ENCODE results near the gene TSPAN14. TPM values are rescaled to one million over a fixed set of nuclear protein-coding genes. Genes with fewer than 3 reads are reported as not detected.

Gene TSPAN14
- total and polyA plus RNA-seq, 2 donors (not counting 1 experiment from before 2014, with no cell fraction given) = 12.1 to 50.0 TPM

DNA sequence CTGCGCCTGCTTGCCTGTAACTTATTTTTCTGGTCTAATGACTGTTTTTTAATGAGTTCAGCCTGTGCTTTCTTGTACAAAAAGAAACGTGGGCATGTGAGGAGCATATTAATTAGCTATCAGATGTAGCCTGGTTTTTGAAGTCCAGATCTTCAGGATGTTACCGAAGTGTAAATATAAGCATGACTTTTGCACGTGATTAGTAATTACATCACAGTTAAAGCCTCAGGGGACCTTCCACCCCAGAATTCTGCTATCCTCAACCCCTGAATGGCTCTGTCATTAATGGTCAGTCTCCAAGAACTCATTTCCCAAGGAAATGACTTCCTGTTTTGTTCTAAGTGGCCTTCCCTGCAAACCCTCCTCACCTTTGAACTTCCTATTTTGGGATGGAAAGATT, 47.9 kb upstream of the TSPAN14 start:
- Histone ChIP-seq H3K4me1 (ENCODE audit: control insufficient read depth, extremely low read depth, insufficient read depth, low read length) (no peaks in the 10 kb centered on the region), H2AFZ (ENCODE audit: low read length) (no peak overlapping the region), H4K20me1 (ENCODE audit: control insufficient read depth, extremely low read depth, insufficient read depth, low read length) (no peaks in the 10 kb centered on the region), H3K4me2 (ENCODE audit: extremely low read depth, insufficient read depth, low read length) (no peak overlapping the region), H3K9me3 (ENCODE audit: control insufficient read depth, insufficient read depth, low read depth, low read length) (no peaks in the 10 kb centered on the region), H3K27me3 (ENCODE audit: control insufficient read depth, insufficient read depth, low read length) (peaks cover 16% of the 10 kb centered on the region), H3K9ac (ENCODE audit: insufficient read depth, low read length) (no peak overlapping the region), H3K4me3 (replicated peaks in 1 of 4; ENCODE audit: control extremely low read depth in 1 of 4, insufficient read depth in 1 of 4, low read depth in 3 of 4, low read length in 4 of 4) (no peak overlapping the region), H3K79me2 (ENCODE audit: control insufficient read depth, insufficient read depth, low read length) (no peaks in the 10 kb centered on the region), H3K36me3 (ENCODE audit: control insufficient read depth, insufficient read depth, low read length) (no peaks in the 10 kb centered on the region), H3K27ac (ENCODE audit: insufficient read depth, low read length) (no peak overlapping the region)
- no peak for DNase-seq (ENCODE audit: low read depth in 2 of 2)
- TF ChIP-seq, protein P1, sequence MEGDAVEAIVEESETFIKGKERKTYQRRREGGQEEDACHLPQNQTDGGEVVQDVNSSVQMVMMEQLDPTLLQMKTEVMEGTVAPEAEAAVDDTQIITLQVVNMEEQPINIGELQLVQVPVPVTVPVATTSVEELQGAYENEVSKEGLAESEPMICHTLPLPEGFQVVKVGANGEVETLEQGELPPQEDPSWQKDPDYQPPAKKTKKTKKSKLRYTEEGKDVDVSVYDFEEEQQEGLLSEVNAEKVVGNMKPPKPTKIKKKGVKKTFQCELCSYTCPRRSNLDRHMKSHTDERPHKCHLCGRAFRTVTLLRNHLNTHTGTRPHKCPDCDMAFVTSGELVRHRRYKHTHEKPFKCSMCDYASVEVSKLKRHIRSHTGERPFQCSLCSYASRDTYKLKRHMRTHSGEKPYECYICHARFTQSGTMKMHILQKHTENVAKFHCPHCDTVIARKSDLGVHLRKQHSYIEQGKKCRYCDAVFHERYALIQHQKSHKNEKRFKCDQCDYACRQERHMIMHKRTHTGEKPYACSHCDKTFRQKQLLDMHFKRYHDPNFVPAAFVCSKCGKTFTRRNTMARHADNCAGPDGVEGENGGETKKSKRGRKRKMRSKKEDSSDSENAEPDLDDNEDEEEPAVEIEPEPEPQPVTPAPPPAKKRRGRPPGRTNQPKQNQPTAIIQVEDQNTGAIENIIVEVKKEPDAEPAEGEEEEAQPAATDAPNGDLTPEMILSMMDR (conservative IDR thresholded peaks at IDR 0.05 in 1 of 2, IDR thresholded peaks at IDR 0.05 in 1 of 2; ENCODE audit: low read depth in 1 of 2, low read length in 2 of 2) = no peak
- TF ChIP-seq EZH2 (IDR thresholded peaks at IDR 0.05; ENCODE audit: low read length, missing control alignments) = no peak

DNA sequence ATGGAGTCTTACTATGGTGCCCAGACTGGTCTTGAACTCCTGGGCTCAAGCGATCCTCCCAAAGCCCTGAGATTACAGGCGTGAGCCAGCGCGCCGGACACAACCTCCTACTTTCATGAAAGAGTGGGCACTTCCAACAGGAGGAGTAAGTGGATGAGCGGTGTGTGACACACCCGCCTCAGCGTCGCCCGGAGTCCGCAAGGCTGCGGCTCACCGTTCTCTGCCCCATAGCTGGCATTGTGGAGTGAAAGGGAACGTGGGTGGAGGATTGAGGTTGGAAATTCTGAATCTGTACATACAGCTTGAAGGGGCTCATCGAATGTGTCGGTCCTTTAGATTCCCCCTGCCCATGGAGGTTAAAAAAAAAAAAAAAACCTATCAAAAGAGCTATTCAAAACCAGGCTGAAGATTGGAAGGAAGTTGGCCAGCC, 46.3 kb upstream of the TSPAN14 start:
- Histone ChIP-seq H3K79me2 (ENCODE audit: control insufficient read depth, insufficient read depth, low read length) (no peaks in the 10 kb centered on the region), H2AFZ (ENCODE audit: low read length) (no peak overlapping the region), H3K9me3 (ENCODE audit: control insufficient read depth, insufficient read depth, low read depth, low read length) (no peaks in the 10 kb centered on the region), H3K27ac (ENCODE audit: insufficient read depth, low read length) (no peak overlapping the region), H3K4me3 (replicated peaks in 1 of 4; ENCODE audit: control extremely low read depth in 1 of 4, insufficient read depth in 1 of 4, low read depth in 3 of 4, low read length in 4 of 4) (peak overlapping the region in 2 of 4 experiments; percentile 53 to 59), H3K4me2 (ENCODE audit: extremely low read depth, insufficient read depth, low read length) (no peak overlapping the region), H3K27me3 (ENCODE audit: control insufficient read depth, insufficient read depth, low read length) (peaks cover 16% of the 10 kb centered on the region), H3K4me1 (ENCODE audit: control insufficient read depth, extremely low read depth, insufficient read depth, low read length) (no peaks in the 10 kb centered on the region), H3K36me3 (ENCODE audit: control insufficient read depth, insufficient read depth, low read length) (no peaks in the 10 kb centered on the region), H3K9ac (ENCODE audit: insufficient read depth, low read length) (no peak overlapping the region), H4K20me1 (ENCODE audit: control insufficient read depth, extremely low read depth, insufficient read depth, low read length) (no peaks in the 10 kb centered on the region)
- no peak for TF ChIP-seq EZH2 (IDR thresholded peaks at IDR 0.05; ENCODE audit: low read length, missing control alignments)
- TF ChIP-seq, protein P1 (conservative IDR thresholded peaks at IDR 0.05 in 1 of 2, IDR thresholded peaks at IDR 0.05 in 1 of 2; ENCODE audit: low read depth in 1 of 2, low read length in 2 of 2) = no peak
- peak in 1 of 2 donors; percentile 55 for DNase-seq (ENCODE audit: low read depth in 2 of 2)

DNA sequence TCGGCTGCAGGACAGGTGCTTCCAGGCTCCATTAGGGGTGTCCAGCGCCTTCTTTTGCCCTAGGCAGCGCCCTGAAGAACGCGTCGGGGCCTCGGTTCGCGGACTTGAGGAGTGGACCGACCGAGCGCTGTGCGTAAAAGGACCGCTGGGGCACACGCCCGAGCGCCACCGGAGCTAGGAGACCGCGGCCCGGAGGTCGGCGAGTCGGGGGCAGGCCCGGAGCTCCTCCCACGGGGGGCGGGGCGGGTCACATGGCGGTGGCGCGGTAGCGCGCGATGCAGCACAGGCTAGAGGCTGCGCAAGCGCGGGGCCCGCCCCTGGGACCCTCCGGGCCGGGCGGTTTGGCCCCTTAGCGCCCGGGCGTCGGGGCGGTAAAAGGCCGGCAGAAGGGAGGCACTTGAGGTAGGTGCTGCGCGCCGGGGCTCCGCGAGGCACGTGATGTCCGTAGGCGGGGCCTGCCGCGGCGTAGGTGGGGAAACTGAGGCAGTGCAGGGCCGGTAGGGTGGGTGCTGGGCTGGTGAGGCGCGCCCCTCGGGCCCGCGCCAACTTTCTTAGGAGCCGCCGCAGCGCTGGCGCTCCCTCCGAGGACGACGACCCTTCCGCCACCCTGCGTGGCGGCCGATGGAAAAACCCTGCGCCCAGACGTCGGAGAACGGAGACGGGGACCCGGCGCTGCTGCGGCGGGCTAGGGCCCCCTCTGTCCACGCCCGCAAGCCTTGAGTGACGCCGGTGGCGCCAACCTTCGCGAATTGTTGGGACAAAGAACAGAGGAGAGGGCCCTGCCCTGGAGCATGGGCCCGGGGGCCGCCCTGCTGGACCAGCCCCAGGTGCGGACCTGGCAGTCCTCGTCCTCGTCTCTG, 45.6 kb upstream of the TSPAN14 start, which contains the start of gene PRXL2A:
TSS of gene PRXL2A (plus strand) at position 310 of the 860 bp plus-strand sequence. CDS start 11,917 bp downstream, outside the sequence.
- H3K27ac ChIP-seq (ENCODE audit: insufficient read depth, low read length) = no peak within 1 kb of the TSS
- no peak within 1 kb of the TSS for H2AFZ ChIP-seq (ENCODE audit: low read length)
- H3K4me1 ChIP-seq (ENCODE audit: control insufficient read depth, extremely low read depth, insufficient read depth, low read length) = no peaks in the 10 kb centered on the region
- peak; percentile 35 to 48 for DNase-seq (ENCODE audit: low read depth in 2 of 2)
- H3K9me3 ChIP-seq (ENCODE audit: control insufficient read depth, insufficient read depth, low read depth, low read length) = no peaks in the 10 kb centered on the region
- H3K9ac ChIP-seq (ENCODE audit: insufficient read depth, low read length) = no peak within 1 kb of the TSS
- no peaks in the 10 kb centered on the region for H4K20me1 ChIP-seq (ENCODE audit: control insufficient read depth, extremely low read depth, insufficient read depth, low read length)
- H3K36me3 ChIP-seq (ENCODE audit: control insufficient read depth, insufficient read depth, low read length) = no peaks in the 10 kb centered on the region
- H3K27me3 ChIP-seq (ENCODE audit: control insufficient read depth, insufficient read depth, low read length) = peaks cover 16% of the 10 kb centered on the region
- H3K4me2 ChIP-seq (ENCODE audit: extremely low read depth, insufficient read depth, low read length) = peak within 1 kb of the TSS; percentile 23
- H3K4me3 ChIP-seq (replicated peaks in 1 of 4; ENCODE audit: control extremely low read depth in 1 of 4, insufficient read depth in 1 of 4, low read depth in 3 of 4, low read length in 4 of 4) = peak within 1 kb of the TSS in 2 of 4 experiments; percentile 54 to 59
- no peaks in the 10 kb centered on the region for H3K79me2 ChIP-seq (ENCODE audit: control insufficient read depth, insufficient read depth, low read length)
- TF ChIP-seq, protein P1 (conservative IDR thresholded peaks at IDR 0.05 in 1 of 2, IDR thresholded peaks at IDR 0.05 in 1 of 2; ENCODE audit: low read depth in 1 of 2, low read length in 2 of 2) = no peak
- TF ChIP-seq EZH2 (IDR thresholded peaks at IDR 0.05; ENCODE audit: low read length, missing control alignments) = peak; percentile 51
